RPMI7951 (cell line): ENCODE measurements around the gene BCO2. TPM values are rescaled to one million over a fixed set of nuclear protein-coding genes. Genes with fewer than 3 reads are reported as not detected.
"Not testable (repeated sequence)": the region's sequence is repeated elsewhere in the genome, so short reads cannot be mapped to it uniquely, and the experiment has no call there.

Source experiments
- DNase-seq: peaks from one replicate; pipeline ENCODE4 v3.0.0-alpha.2; 2012; ENCODE audit warnings: low read depth
- total RNA-seq: library from RNA; depleted of rRNA; stranded (reverse); fragments of >200 nt; shearing (Covaris generic); gene quantifications from 2 replicates; pipeline ENCODE4 v1.2.3, GENCODE V29; 2014; rRNA removed

Gene BCO2
- 0.10 and 0.24 TPM in 2 replicates for total RNA-seq

- DNase-seq: peak; percentile 79
These were observed at the start of gene BCO2 for GRCh38 chr11:112174789-112175598. Gene BCO2, plus strand, starts transcription at chr11:112175512. Its CDS starts 90 bp downstream, at chr11:112175602.

- no peak for DNase-seq
These were observed 48.3 kb upstream of the BCO2 start for GRCh38 chr11:112127056-112127455.

- peak; percentile 89 for DNase-seq
These were observed 46.7 kb upstream of the BCO2 start for GRCh38 chr11:112128483-112129121.

- DNase-seq: no peak
These were observed 45.7 kb upstream of the BCO2 start for GRCh38 chr11:112129656-112130055.

GRCh38 chr11:112132737-112133136 is 42.6 kb upstream of the BCO2 start:
- DNase-seq: peak; percentile 14

- DNase-seq: no peak
These were observed 40.8 kb upstream of the BCO2 start for GRCh38 chr11:112134473-112134872.

- no peak for DNase-seq
These were observed 31.7 kb upstream of the BCO2 start for GRCh38 chr11:112143597-112143996.

- no peak for DNase-seq
These were observed 24.8 kb upstream of the BCO2 start for GRCh38 chr11:112150517-112150916.

GRCh38 chr11:112156153-112156955 is 19.0 kb upstream of the BCO2 start:
- no peak for DNase-seq

- peak; percentile 98 for DNase-seq
These were observed 18.2 kb upstream of the BCO2 start for GRCh38 chr11:112156956-112157766.

GRCh38 chr11:112159098-112160065 is 15.9 kb upstream of the BCO2 start:
- no peak for DNase-seq

- no peak for DNase-seq
These were observed 15.0 kb upstream of the BCO2 start for GRCh38 chr11:112160091-112160848.

GRCh38 chr11:112161012-112161411 is 14.3 kb upstream of the BCO2 start:
- no peak for DNase-seq

GRCh38 chr11:112162200-112162599 is 13.1 kb upstream of the BCO2 start:
- DNase-seq: not testable (repeated sequence)

GRCh38 chr11:112162761-112163546 is 12.4 kb upstream of the BCO2 start:
- DNase-seq: no peak

GRCh38 chr11:112163875-112164685 is 11.2 kb upstream of the BCO2 start, which contains the start of gene IL18:
Gene IL18, minus strand, starts transcription at chr11:112164094. Its CDS starts 9,041 bp downstream, at chr11:112155053.
- no peak for DNase-seq

- no peak for DNase-seq
These were observed 10.3 kb upstream of the BCO2 start for GRCh38 chr11:112165049-112165448.

- no peak for DNase-seq
These were observed 8.8 kb upstream of the BCO2 start for GRCh38 chr11:112166562-112166961.
